Breast epithelium (tissue), 3 donors: ENCODE data around the gene NEK10.

ENCODE experiments used
- CTCF ChIP-seq, 3 donors: fragments of 450-650 bp; IDR thresholded peaks; one replicate each; pipeline ENCODE4 v1.5.1; 2016 to 2017; ENCODE audit warnings: antibody characterized with exemption in 3 of 3, mild to moderate bottlenecking in 3 of 3, moderate library complexity in 3 of 3
- POLR2A ChIP-seq: fragments of 450-650 bp; IDR thresholded peaks from one replicate; pipeline ENCODE4 v1.6.1; 2016; ENCODE audit warnings: antibody characterized with exemption, mild to moderate bottlenecking, moderate library complexity
- POLR2AphosphoS5 ChIP-seq, 3 donors: sonication (generic); formaldehyde crosslinking; IDR thresholded peaks; one replicate each; pipeline ENCODE4 v1.6.1; 2017; ENCODE audit warnings: antibody characterized with exemption in 3 of 3

- no peak for TF ChIP-seq POLR2AphosphoS5 (IDR thresholded peaks at IDR 0.05)
- TF ChIP-seq CTCF (IDR thresholded peaks at IDR 0.05): no peak
- no peak for TF ChIP-seq POLR2A
Measured at GRCh38 chr3:27307566-27307965, 61.6 kb downstream of the NEK10 start.
